NCI-H2227 (cell line): ENCODE results near the gene ELMO1.

Experiments used
- DNase-seq: peaks from one replicate; lab custom pipeline; 2025; ENCODE audit not compliant: unreplicated experiment; lab: John Stamatoyannopoulos, UW

ELMO1 gene

GRCh38 chr7:36865019-36865418 lies 583.6 kb downstream of the ELMO1 start:
- DNase-seq: no peak

- DNase-seq: peak; percentile 9
Observed at GRCh38 chr7:36863901-36864701, 584.6 kb downstream of the ELMO1 start.

- no peak for DNase-seq
Observed at GRCh38 chr7:36862771-36863261, 585.8 kb downstream of the ELMO1 start.

GRCh38 chr7:36861656-36862055 lies 587.0 kb downstream of the ELMO1 start:
- DNase-seq: no peak

- no peak for DNase-seq
Observed at GRCh38 chr7:36860681-36861080, 588.0 kb downstream of the ELMO1 start.

GRCh38 chr7:36855330-36855729 lies 593.3 kb downstream of the ELMO1 start:
- DNase-seq: no peak

- DNase-seq: no peak
Observed at GRCh38 chr7:36854652-36855051, 594.0 kb downstream of the ELMO1 start.

- no peak for DNase-seq
Observed at GRCh38 chr7:36852931-36853330, 595.7 kb downstream of the ELMO1 start.

- DNase-seq: no peak
Observed at GRCh38 chr7:36852017-36852416, 596.6 kb downstream of the ELMO1 start.

- DNase-seq: no peak
Observed at GRCh38 chr7:36851382-36851781, 597.3 kb downstream of the ELMO1 start.

- DNase-seq: no peak
Observed at GRCh38 chr7:36847946-36848345, 600.7 kb downstream of the ELMO1 start.

GRCh38 chr7:36844374-36844773 lies 604.3 kb downstream of the ELMO1 start:
- DNase-seq: no peak

GRCh38 chr7:36840904-36841303 lies 607.8 kb downstream of the ELMO1 start:
- peak; percentile 46 for DNase-seq

- DNase-seq: peak; percentile 21
Observed at GRCh38 chr7:36838616-36839225, 609.9 kb downstream of the ELMO1 start.

GRCh38 chr7:36831049-36831448 lies 617.6 kb downstream of the ELMO1 start:
- DNase-seq: no peak

- DNase-seq: no peak
Observed at GRCh38 chr7:36827726-36828703, 620.6 kb downstream of the ELMO1 start.

GRCh38 chr7:36825501-36825900 lies 623.2 kb downstream of the ELMO1 start:
- DNase-seq: no peak

- DNase-seq: no peak
Observed at GRCh38 chr7:36823353-36823752, 625.3 kb downstream of the ELMO1 start.

GRCh38 chr7:36821617-36822016 lies 627.0 kb downstream of the ELMO1 start:
- no peak for DNase-seq

GRCh38 chr7:36820527-36821170 lies 628.0 kb downstream of the ELMO1 start:
- no peak for DNase-seq

GRCh38 chr7:36819639-36820038 lies 629.0 kb downstream of the ELMO1 start:
- no peak for DNase-seq
